GM12872 (cell line): Measurements from ENCODE around the gene POU5F1.

ENCODE experiments used
- CTCF ChIP-seq: IDR thresholded peaks from 3 replicates; pipeline ENCODE4 v1.5.1; 2011; ENCODE audit warnings: low read depth, mild to moderate bottlenecking, low read length, moderate library complexity; ENCODE audit not compliant: insufficient read depth

POU5F1 gene

GRCh38 chr6:31140643-31141042, 29.8 kb downstream of the POU5F1 start:
- TF ChIP-seq CTCF, result no peak

GRCh38 chr6:31139599-31139998, 30.9 kb downstream of the POU5F1 start:
- no peak for TF ChIP-seq CTCF

- TF ChIP-seq CTCF, result no peak
Observed at GRCh38 chr6:31138982-31139381, 31.5 kb downstream of the POU5F1 start, which contains the start of gene PSORS1C2. PSORS1C2 (minus strand) TSS chr6:31139066; CDS start chr6:31139026, 40 bp downstream.

- TF ChIP-seq CTCF, result no peak
Observed at GRCh38 chr6:31135710-31136109, 34.8 kb downstream of the POU5F1 start.

GRCh38 chr6:31132806-31133205, 37.7 kb downstream of the POU5F1 start:
- TF ChIP-seq CTCF, result no peak

GRCh38 chr6:31131595-31131994, 38.9 kb downstream of the POU5F1 start:
- TF ChIP-seq CTCF, result no peak

- no peak for TF ChIP-seq CTCF
Observed at GRCh38 chr6:31130751-31131150, 39.7 kb downstream of the POU5F1 start.

- no peak for TF ChIP-seq CTCF
Observed at GRCh38 chr6:31129130-31129529, 41.4 kb downstream of the POU5F1 start.
